Tibial artery (tissue), 4 donors: ENCODE results near the gene CAPN12.

Source experiments
- DNase-seq, 2 donors: peaks; one replicate each; pipeline ENCODE4 v3.0.0-alpha.2; 2019
- H3K27ac ChIP-seq, 2 donors: fragments of 200-600 bp; sonication (generic) in 1 of 2; 1 replicate in 1 of 2; 2 replicates in 1 of 2; pipeline ENCODE4 v1.5.1; 2018 to 2019; ENCODE audit warnings: mild to moderate bottlenecking in 1 of 2
- H3K27me3 ChIP-seq, 2 donors: fragments of 200-600 bp; sonication (generic) in 1 of 2; one replicate each; pipeline versions ENCODE4 v1.5.1 to v1.6.0; 2016 to 2019
- H3K36me3 ChIP-seq, 3 donors: fragments of 200-600 bp; sonication (generic) in 2 of 3; one replicate each; pipeline ENCODE4 v1.5.1; 2016 to 2019; ENCODE audit warnings: mild to moderate bottlenecking in 2 of 3
- H3K4me1 ChIP-seq, 4 donors: fragments of 200-600 bp; sonication (generic) in 2 of 4; 1 replicate in 3 of 4; 2 replicates in 1 of 4; pipeline ENCODE4 v1.5.1; 2016 to 2019
- H3K4me3 ChIP-seq, 2 donors: fragments of 200-600 bp; sonication (generic) in 1 of 2; 1 replicate in 1 of 2; 2 replicates in 1 of 2; pipeline ENCODE4 v1.5.1; 2018 to 2019; ENCODE audit warnings: mild to moderate bottlenecking in 2 of 2
- H3K9me3 ChIP-seq, 3 donors: fragments of 200-600 bp; sonication (generic) in 1 of 3; one replicate each; pipeline ENCODE4 v1.5.1; 2016 to 2019
- intact Hi-C: fragments of 100-400 bp; cut with DNase I; formaldehyde crosslinking; loops from one replicate; pipeline ENCODE4 v1.15.0; 2023; ENCODE audit warnings: low total_unique reads
- TF ChIP-seq, protein P1 (sequence below), 2 experiments: fragments of 200-600 bp in 1 of 2; fragments of 450-650 bp in 1 of 2; IDR thresholded peaks; one replicate each; pipeline ENCODE4 v1.5.1; 2017 to 2019; ENCODE audit warnings: antibody characterized with exemption in 2 of 2, mild to moderate bottlenecking in 1 of 2, moderate library complexity in 1 of 2

The CAPN12 gene

DNA sequence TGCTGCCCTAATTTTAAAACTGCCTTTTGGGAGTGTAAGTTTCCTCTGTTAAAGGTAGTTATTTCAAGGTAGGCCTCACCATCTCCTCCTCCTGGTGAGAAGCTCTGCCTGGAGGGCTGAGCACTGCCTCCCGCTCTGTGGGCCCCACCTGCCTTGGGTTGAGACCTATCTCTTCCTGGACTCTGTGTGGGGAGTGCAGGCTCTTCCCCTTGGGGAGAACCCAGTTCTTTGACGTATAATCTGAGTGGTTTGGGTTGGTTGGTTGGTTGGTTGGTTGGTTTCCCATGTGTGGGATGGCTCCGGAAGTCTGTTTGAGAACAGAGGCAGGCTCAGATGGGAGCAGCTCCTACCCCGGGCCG lies 57.8 kb downstream of the CAPN12 start:
- DNase-seq = no peak
- Histone ChIP-seq H3K4me1 (peaks cover 7 to 100% (median 89%) of the 10 kb centered on the region in 4 donors), H3K27ac (peak overlapping the region; percentile 90 to 94)

DNA sequence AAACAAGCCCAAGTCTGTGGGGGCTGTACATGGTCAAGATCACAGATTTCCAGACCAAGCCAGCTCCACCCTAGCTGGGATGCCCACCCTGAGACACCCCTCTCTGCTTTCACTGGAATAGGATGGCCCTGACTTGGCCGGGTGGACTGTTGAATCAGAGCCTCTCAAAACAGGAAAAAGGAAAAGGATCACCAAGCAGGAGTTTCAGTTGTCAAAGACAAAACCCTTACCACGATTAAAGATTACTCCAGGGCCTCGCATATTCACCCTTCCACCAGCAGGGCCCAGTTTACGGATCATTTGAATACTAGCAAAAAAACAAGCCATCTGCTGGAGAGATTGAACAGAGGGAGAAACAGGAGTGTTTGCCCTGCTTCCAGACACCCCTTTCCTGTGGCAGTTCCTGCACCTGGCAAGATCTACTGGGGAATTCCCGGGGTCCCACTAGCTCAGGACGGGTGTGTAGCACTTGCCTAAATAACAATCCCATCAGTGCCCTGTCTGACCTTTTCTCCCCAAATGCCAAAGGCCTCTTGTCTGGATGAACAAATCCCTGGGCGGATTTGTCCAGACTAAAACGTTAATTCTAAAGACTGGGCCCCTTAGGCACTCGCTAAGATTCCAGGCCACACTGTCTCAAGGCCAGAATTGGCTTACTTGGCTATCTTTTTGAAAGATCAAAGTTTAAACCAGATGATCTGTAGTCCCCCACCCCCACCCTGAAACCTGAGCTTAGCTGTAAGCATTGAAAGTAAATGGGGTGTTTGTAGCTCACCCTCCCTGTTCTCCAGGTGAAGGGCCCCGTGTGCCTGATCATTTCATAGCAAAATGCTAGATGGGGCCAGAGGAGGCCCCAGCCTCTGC lies 58.4 kb downstream of the CAPN12 start:
- no peak overlapping the region for H3K4me3 ChIP-seq
- DNase-seq = no peak
- no peaks in the 10 kb centered on the region for H3K9me3 ChIP-seq
- H3K4me1 ChIP-seq = peaks cover 7 to 100% (median 91%) of the 10 kb centered on the region in 4 donors
- peaks cover 0 to 6% (median 0%) of the 10 kb centered on the region in 3 donors for H3K36me3 ChIP-seq
- peak overlapping the region; percentile 90 to 94 for H3K27ac ChIP-seq
- intact Hi-C loops = no loop called here
- no peaks in the 10 kb centered on the region for H3K27me3 ChIP-seq
- TF ChIP-seq, protein P1, sequence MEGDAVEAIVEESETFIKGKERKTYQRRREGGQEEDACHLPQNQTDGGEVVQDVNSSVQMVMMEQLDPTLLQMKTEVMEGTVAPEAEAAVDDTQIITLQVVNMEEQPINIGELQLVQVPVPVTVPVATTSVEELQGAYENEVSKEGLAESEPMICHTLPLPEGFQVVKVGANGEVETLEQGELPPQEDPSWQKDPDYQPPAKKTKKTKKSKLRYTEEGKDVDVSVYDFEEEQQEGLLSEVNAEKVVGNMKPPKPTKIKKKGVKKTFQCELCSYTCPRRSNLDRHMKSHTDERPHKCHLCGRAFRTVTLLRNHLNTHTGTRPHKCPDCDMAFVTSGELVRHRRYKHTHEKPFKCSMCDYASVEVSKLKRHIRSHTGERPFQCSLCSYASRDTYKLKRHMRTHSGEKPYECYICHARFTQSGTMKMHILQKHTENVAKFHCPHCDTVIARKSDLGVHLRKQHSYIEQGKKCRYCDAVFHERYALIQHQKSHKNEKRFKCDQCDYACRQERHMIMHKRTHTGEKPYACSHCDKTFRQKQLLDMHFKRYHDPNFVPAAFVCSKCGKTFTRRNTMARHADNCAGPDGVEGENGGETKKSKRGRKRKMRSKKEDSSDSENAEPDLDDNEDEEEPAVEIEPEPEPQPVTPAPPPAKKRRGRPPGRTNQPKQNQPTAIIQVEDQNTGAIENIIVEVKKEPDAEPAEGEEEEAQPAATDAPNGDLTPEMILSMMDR (IDR thresholded peaks at IDR 0.05) = peak; percentile 54 to 61

More for the DNA sequence above, 57.8 kb downstream of the CAPN12 start:
- Histone ChIP-seq H3K9me3 (no peaks in the 10 kb centered on the region), H3K36me3 (peaks cover 0 to 6% (median 0%) of the 10 kb centered on the region in 3 donors), H3K27me3 (no peaks in the 10 kb centered on the region), H3K4me3 (no peak overlapping the region)
- intact Hi-C loops = no loop called here
- TF ChIP-seq, protein P1 (IDR thresholded peaks at IDR 0.05) = no peak

DNA sequence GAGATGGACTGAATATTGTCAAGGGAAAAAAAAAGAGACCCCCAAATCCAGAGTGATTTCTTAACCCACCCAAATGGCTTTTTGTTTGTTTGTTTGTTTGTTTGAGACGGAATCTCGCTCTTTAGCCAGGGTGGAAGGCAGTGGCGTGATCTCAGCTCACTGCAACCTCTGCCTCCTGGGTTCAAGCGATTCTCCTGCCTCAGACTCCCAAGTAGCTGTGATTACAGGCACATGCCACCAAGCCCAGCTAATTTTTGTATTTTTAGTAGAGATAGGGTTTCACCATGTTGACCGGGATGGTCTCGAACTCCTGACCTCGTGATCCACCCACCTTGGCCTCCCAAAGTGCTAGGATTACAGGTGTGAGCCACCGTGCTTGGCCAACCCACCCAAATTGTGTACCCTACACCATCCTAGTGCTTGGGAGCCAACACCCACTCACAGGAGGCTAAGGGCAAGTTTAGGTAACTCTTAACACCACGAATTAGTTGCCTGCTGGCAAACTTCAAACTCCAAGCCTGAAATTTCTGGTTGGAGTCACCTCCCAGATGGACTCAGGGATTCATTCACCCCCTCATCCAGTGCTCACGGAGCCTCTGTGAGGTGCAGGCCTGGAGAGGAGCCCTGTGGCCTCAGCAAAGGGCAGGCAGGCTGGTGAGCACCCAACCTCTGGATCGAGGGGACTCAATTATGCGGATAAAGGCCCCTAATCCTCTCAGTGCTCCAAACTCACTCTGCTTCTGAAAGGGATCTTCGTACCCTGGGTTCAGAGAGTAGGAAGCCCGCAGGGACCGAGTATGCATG lies 59.2 kb downstream of the CAPN12 start:
- Histone ChIP-seq H3K4me3 (no peak overlapping the region), H3K4me1 (peaks cover 7 to 100% (median 91%) of the 10 kb centered on the region in 4 donors), H3K36me3 (peaks cover 0 to 4% (median 0%) of the 10 kb centered on the region in 3 donors), H3K27ac (peak overlapping the region; percentile 90 to 94), H3K9me3 (no peaks in the 10 kb centered on the region), H3K27me3 (no peaks in the 10 kb centered on the region)
- intact Hi-C loops = no loop called here
- TF ChIP-seq, protein P1 (IDR thresholded peaks at IDR 0.05) = no peak
- no peak for DNase-seq

DNA sequence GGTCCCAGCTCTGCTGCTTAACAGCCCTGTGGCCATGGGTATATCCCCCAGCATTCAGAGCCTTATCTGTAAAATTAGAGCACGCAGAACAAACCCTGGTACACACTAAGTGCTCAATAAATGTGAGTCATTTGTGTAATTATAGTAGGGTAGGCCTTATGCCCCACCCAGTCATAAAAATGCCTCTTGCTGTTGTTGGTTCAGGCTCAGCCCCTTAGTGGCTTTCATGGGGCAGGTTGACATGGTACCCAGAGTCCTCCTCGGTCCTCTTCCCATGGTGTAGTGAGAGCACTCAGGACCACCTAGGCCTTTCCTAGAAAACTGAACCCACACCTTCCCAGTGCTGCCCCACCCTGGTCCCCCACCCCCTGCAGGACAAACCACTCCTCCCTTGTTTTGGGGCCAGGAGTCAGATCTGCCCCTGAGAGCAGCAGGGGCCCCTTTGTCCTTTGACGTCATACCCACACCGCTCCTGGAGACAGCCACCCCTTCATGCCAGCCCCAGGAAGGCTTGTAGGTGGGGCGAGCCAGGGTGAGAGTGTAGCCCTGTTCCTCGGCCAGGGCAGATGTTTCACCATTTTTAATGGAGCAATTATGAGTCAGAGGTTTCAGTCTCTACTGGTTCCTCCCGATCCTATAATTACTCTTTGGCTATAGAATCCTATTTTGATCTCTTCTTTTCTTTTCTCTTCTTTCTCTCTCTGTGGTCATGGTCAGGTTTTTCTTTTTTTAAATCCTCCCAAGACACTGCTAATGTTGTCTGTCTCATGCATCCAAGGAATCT lies 60.0 kb downstream of the CAPN12 start:
- Histone ChIP-seq H3K36me3 (peaks cover 0 to under 1% (median 0%) of the 10 kb centered on the region in 3 donors), H3K27ac (peak overlapping the region; percentile 90 to 94), H3K9me3 (no peaks in the 10 kb centered on the region), H3K27me3 (no peaks in the 10 kb centered on the region), H3K4me3 (no peak overlapping the region), H3K4me1 (peaks cover 7 to 100% (median 90%) of the 10 kb centered on the region in 4 donors)
- TF ChIP-seq, protein P1 (IDR thresholded peaks at IDR 0.05) = no peak
- peak; percentile 76 to 94 for DNase-seq
- intact Hi-C loops = no loop called here

DNA sequence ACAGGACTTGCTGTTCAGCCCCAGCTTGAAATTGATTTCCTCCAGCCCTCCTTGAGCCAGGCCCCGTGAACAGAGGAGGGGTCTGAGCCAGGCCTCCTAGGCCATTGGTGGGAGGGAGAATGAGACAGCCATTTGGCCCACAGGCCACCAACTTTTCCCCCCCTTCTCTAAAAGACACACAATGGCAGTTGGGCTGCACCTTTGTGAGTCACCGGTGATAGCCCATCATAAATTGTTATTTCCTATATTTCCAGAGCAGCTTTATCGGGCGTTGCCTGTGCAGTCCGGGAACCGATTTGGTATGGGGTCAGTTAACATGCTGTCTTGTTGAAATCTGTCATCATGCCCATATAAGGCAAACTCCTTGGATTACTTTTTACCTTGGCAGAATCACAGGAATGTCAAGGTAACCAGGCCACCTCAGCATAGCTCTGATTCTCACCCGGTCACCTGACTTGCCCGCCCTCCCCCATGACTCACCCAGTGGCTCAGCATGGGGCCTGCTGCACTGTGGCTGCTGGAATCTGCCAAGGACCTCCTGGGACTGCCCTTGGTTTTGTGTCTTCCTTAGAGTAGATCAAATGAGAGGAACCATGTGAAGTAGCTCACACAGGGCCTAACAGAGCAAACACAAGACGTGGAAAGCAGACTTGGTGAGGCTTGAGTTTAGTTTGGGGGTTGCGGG lies 60.7 kb downstream of the CAPN12 start:
- H3K4me3 ChIP-seq = no peak overlapping the region
- peaks cover 0 to 6% (median 0%) of the 10 kb centered on the region in 3 donors for H3K36me3 ChIP-seq
- DNase-seq = peak; percentile 77 to 90
- intact Hi-C loops = no loop called here
- no peaks in the 10 kb centered on the region for H3K9me3 ChIP-seq
- H3K4me1 ChIP-seq = peaks cover 7 to 100% (median 90%) of the 10 kb centered on the region in 4 donors
- H3K27me3 ChIP-seq = no peaks in the 10 kb centered on the region
- TF ChIP-seq, protein P1 (IDR thresholded peaks at IDR 0.05) = no peak
- H3K27ac ChIP-seq = peak overlapping the region; percentile 90 to 94
